IMR-90 (cell line): ENCODE results near the gene MSLN. TPM values are rescaled to one million over a fixed set of nuclear protein-coding genes. Genes with fewer than 3 reads are reported as not detected.

Experiments
- ATAC-seq: fragments of 200-7000 bp; cut with Tn5 transposase; 2 replicates; pipeline ENCODE4 v1.9.1; 2020; ENCODE audit warnings: low read depth, mild to moderate bottlenecking, moderate library complexity
- BruUV-seq: library from RNA; stranded (reverse); fragments of 400-500 nt; replicated peaks from 2 replicates; lab custom pipeline; 2021; lab: Mats Ljungman, UMichigan
- CTCF ChIA-PET: fragments of 300-600 bp; formaldehyde crosslinking; extraction: SDS; loops from one replicate; lab custom pipeline; 2021; ENCODE audit warnings: antibody characterized with exemption; lab: Yijun Ruan, JAX
- POLR2A ChIA-PET: fragments of 300-600 bp; sonication (Branson Sonifier 250); formaldehyde crosslinking; loops from one replicate; lab custom pipeline; 2022; ENCODE audit warnings: antibody characterized with exemption; ENCODE audit not compliant: unreplicated experiment; lab: Charles Lee
- DNase-seq: peaks from one replicate; pipeline ENCODE4 v3.0.0; 2013
- H2AFZ ChIP-seq: replicated peaks from 2 replicates; pipeline ENCODE3; 2013; ENCODE audit warnings: low read length, mild to moderate bottlenecking; ENCODE audit not compliant: poor library complexity
- H2AK5ac ChIP-seq: 2 replicates; pipeline ENCODE4 v1.6.1; 2013; ENCODE audit warnings: low read depth, low read length, inconsistent platforms
- H2AK9ac ChIP-seq: replicated peaks from 2 replicates; pipeline ENCODE3; 2013; ENCODE audit warnings: mild to moderate bottlenecking, low read depth, low read length, moderate library complexity; ENCODE audit not compliant: poor library complexity
- H2BK120ac ChIP-seq: 2 replicates; pipeline ENCODE4 v1.6.1; 2013; ENCODE audit warnings: low read depth, low read length, inconsistent platforms
- H2BK15ac ChIP-seq: 3 replicates; pipeline ENCODE4 v1.6.1; 2013; ENCODE audit warnings: low read depth, low read length, inconsistent platforms
- H2BK20ac ChIP-seq: 2 replicates; pipeline ENCODE4 v1.6.1; 2013; ENCODE audit warnings: low read depth, mild to moderate bottlenecking, inconsistent platforms, low read length, moderate library complexity
- H2BK5ac ChIP-seq: 2 replicates; pipeline ENCODE4 v1.6.1; 2013; ENCODE audit warnings: mild to moderate bottlenecking, low read depth, low read length, inconsistent platforms; ENCODE audit not compliant: poor library complexity, severe bottlenecking
- H3K14ac ChIP-seq: replicated peaks from 2 replicates; pipeline ENCODE4 v1.6.1; 2013; ENCODE audit warnings: low read depth, low read length, inconsistent platforms
- H3K18ac ChIP-seq: 2 replicates; pipeline ENCODE4 v1.6.1; 2013; ENCODE audit warnings: low read depth, low read length, control low read depth
- H3K23ac ChIP-seq: 2 replicates; pipeline ENCODE4 v1.6.1; 2013; ENCODE audit warnings: low read depth, low read length, inconsistent platforms
- H3K27ac ChIP-seq: 2 replicates; pipeline ENCODE4 v1.5.1; 2013; ENCODE audit warnings: mild to moderate bottlenecking, control low read depth, low read length; ENCODE audit not compliant: insufficient read depth
- H3K27me3 ChIP-seq: 2 replicates; pipeline ENCODE4 v1.6.1; 2013; ENCODE audit warnings: low read length; ENCODE audit not compliant: control insufficient read depth, insufficient read depth
- H3K36me3 ChIP-seq: 2 replicates; pipeline ENCODE4 v1.6.1; 2013; ENCODE audit warnings: low read length, mixed read lengths; ENCODE audit not compliant: control insufficient read depth, insufficient read depth
- H3K4ac ChIP-seq: 2 replicates; pipeline ENCODE4 v1.6.1; 2013; ENCODE audit warnings: low read depth, low read length, inconsistent platforms
- H3K4me1 ChIP-seq: 2 replicates; pipeline ENCODE4 v1.6.1; 2013; ENCODE audit warnings: low read length, mixed read lengths; ENCODE audit not compliant: control insufficient read depth, insufficient read depth
- H3K4me2 ChIP-seq: 2 replicates; pipeline ENCODE4 v1.6.1; 2013; ENCODE audit warnings: low read depth, mild to moderate bottlenecking, control low read depth, low read length, moderate library complexity
- H3K4me3 ChIP-seq: 2 replicates; pipeline ENCODE4 v1.5.1; 2013; ENCODE audit warnings: low read depth, mild to moderate bottlenecking, control low read depth, low read length, moderate library complexity; ENCODE audit not compliant: insufficient read depth
- H3K56ac ChIP-seq: 2 replicates; pipeline ENCODE4 v1.6.1; 2013; ENCODE audit warnings: low read length, inconsistent platforms; ENCODE audit not compliant: insufficient read depth; ENCODE audit errors: extremely low read depth
- H3K79me1 ChIP-seq, 2 experiments: 2 replicates each; pipeline ENCODE4 v1.6.1; 2013; ENCODE audit warnings: low read length in 2 of 2, inconsistent platforms in 1 of 2, low read depth in 1 of 2
- H3K9ac ChIP-seq: 2 replicates; pipeline ENCODE4 v1.6.1; 2013; ENCODE audit warnings: low read depth, low read length, control low read depth
- H3K9me1 ChIP-seq: 2 replicates; pipeline ENCODE4 v1.6.1; 2013; ENCODE audit warnings: low read length, inconsistent platforms; ENCODE audit not compliant: insufficient read depth
- H3K9me3 ChIP-seq: 2 replicates; pipeline ENCODE4 v1.6.1; 2013; ENCODE audit warnings: low read length; ENCODE audit not compliant: control insufficient read depth, insufficient read depth
- H4K20me1 ChIP-seq: 2 replicates; pipeline ENCODE4 v1.6.1; 2013; ENCODE audit warnings: low read length, inconsistent platforms; ENCODE audit not compliant: insufficient read depth
- H4K5ac ChIP-seq: 2 replicates; pipeline ENCODE4 v1.6.1; 2013; ENCODE audit warnings: mild to moderate bottlenecking, low read depth, low read length, control low read depth
- H4K8ac ChIP-seq, 2 experiments: 2 replicates each; pipeline ENCODE4 v1.6.1; 2013; ENCODE audit warnings: low read depth in 2 of 2, low read length in 2 of 2, control low read depth in 1 of 2, inconsistent platforms in 1 of 2
- H4K91ac ChIP-seq: 2 replicates; pipeline ENCODE4 v1.6.1; 2013; ENCODE audit warnings: low read depth, low read length, inconsistent platforms; ENCODE audit not compliant: insufficient read depth
- BHLHE40 ChIP-seq: fragments of 150-350 bp; IDR thresholded peaks from 2 replicates; pipeline ENCODE4 v1.6.1; 2016; ENCODE audit warnings: mild to moderate bottlenecking, low read depth, low read length
- CEBPB ChIP-seq: IDR thresholded peaks from 2 replicates; pipeline ENCODE4 v1.6.1; 2012; ENCODE audit warnings: low read depth, low read length, improper control_type of control experiment
- CHD1 ChIP-seq: IDR thresholded peaks from 2 replicates; pipeline ENCODE4 v1.6.1; 2012; ENCODE audit warnings: low read depth, low read length, improper control_type of control experiment
- CTCF ChIP-seq: conservative IDR thresholded peaks from 2 replicates; pipeline ENCODE4 v1.5.1; 2012; ENCODE audit warnings: mild to moderate bottlenecking, low read depth, low read length, improper control_type of control experiment
- ELK1 ChIP-seq: fragments of 150-350 bp; IDR thresholded peaks from 2 replicates; pipeline ENCODE4 v1.6.1; 2016; ENCODE audit warnings: low read depth, mild to moderate bottlenecking, low read length, moderate library complexity, borderline replicate concordance
- FOS ChIP-seq: fragments of 150-350 bp; IDR thresholded peaks from 2 replicates; pipeline ENCODE4 v1.6.1; 2016; ENCODE audit warnings: low read depth, low read length
- MAFK ChIP-seq: IDR thresholded peaks from 2 replicates; pipeline ENCODE4 v1.6.1; 2012; ENCODE audit warnings: low read depth, low read length, improper control_type of control experiment
- MAZ ChIP-seq: IDR thresholded peaks from 2 replicates; pipeline ENCODE4 v1.6.1; 2012; ENCODE audit warnings: low read depth, mild to moderate bottlenecking, low read length, improper control_type of control experiment, moderate library complexity, borderline replicate concordance
- MXI1 ChIP-seq: IDR thresholded peaks from 2 replicates; pipeline ENCODE4 v1.6.1; 2012; ENCODE audit warnings: low read depth, mild to moderate bottlenecking, low read length, moderate library complexity, borderline replicate concordance
- NFE2L2 ChIP-seq: fragments of 150-350 bp; IDR thresholded peaks from 2 replicates; pipeline ENCODE4 v1.6.1; 2016; ENCODE audit warnings: low read depth, mild to moderate bottlenecking, low read length
- POLR2A ChIP-seq: IDR thresholded peaks from 2 replicates; pipeline ENCODE4 v1.6.1; 2012; ENCODE audit warnings: mild to moderate bottlenecking, low read depth, low read length
- RAD21 ChIP-seq: IDR thresholded peaks from 2 replicates; pipeline ENCODE4 v1.6.1; 2012; ENCODE audit warnings: low read length, improper control_type of control experiment
- RCOR1 ChIP-seq: IDR thresholded peaks from 2 replicates; pipeline ENCODE4 v1.6.1; 2012; ENCODE audit warnings: mild to moderate bottlenecking, low read length, improper control_type of control experiment; ENCODE audit not compliant: insufficient replicate concordance
- RFX5 ChIP-seq: IDR thresholded peaks from 2 replicates; pipeline ENCODE4 v1.8.0; 2012; ENCODE audit warnings: low read depth, mild to moderate bottlenecking, low read length, moderate library complexity
- SMC3 ChIP-seq: fragments of 150-350 bp; IDR thresholded peaks from 2 replicates; pipeline ENCODE4 v1.6.1; 2016; ENCODE audit warnings: low read depth, mild to moderate bottlenecking, antibody characterized with exemption, low read length, moderate library complexity
- USF2 ChIP-seq: fragments of 150-350 bp; IDR thresholded peaks from 2 replicates; pipeline ENCODE4 v1.6.1; 2017; ENCODE audit warnings: mild to moderate bottlenecking, antibody characterized with exemption, low read length, low read depth
- WGBS, 2 experiments: methylation state at CpG; one replicate each; pipeline versions ENCODE4 v1.1.5 to v1.1.7; 2013; ENCODE audit warnings: missing lambda C conversion rate in 2 of 2; ENCODE audit not compliant: insufficient read length in 1 of 2; ENCODE audit errors: extremely low coverage in 2 of 2; 5-methylcytosine and 5-hydroxymethylcytosine counted together
- dilution Hi-C: fragments of 300-500 bp; cut with HindIII; formaldehyde crosslinking; loops from one replicate; pipeline ENCODE4 v1.14.3; 2018; ENCODE audit warnings: low sequenced_read_pairs; ENCODE audit not compliant: unreplicated experiment
- in situ Hi-C: fragments of 300-500 bp; cut with MboI; formaldehyde crosslinking; loops from 3 replicates; pipeline ENCODE4 v1.14.3; 2019; ENCODE audit warnings: low sequenced_read_pairs, inconsistent platforms, mixed read lengths
- intact Hi-C: fragments of 100-400 bp; cut with micrococcal nuclease; formaldehyde crosslinking; loops from 2 replicates; pipeline ENCODE4 v1.10.0; 2022
- polyA plus RNA-seq, 3 experiments: library from polyadenylated mRNA; depleted of rRNA; stranded (reverse); fragments of >200 nt; gene quantifications; 2 replicates each; pipeline ENCODE4 v1.2.3, GENCODE V29; 2012; ENCODE audit warnings: low replicate concordance in 1 of 3
- total RNA-seq: library from RNA; depleted of rRNA; stranded (reverse); fragments of >200 nt; gene quantifications from 2 replicates; pipeline ENCODE4 v1.2.3, GENCODE V29; 2012

The MSLN gene
- total and polyA plus RNA-seq, 2 of the 4 experiments (the other 2 are of a cell fraction), result 0.14 TPM; not detected in 1

GRCh38 chr16:778447-778846 is 17.9 kb downstream of the MSLN start:
- TF ChIP-seq USF2 (no peak), POLR2A (no peak), SMC3 (no peak), RCOR1 (no peak), ELK1 (no peak), MAFK (no peak), CEBPB (no peak), RAD21 (no peak), RFX5 (no peak), MXI1 (no peak), BHLHE40 (no peak), CHD1 (no peak), NFE2L2 (no peak), FOS (no peak), CTCF (no peak), MAZ (no peak)
- ChIA-PET POLR2A (no interaction called here), CTCF (no interaction called here)
- H3K14ac ChIP-seq, result no peak overlapping the region
- intact Hi-C loops (no loop called here), dilution Hi-C loops (no loop called here), in situ Hi-C loops (no loop called here)
- H2BK15ac ChIP-seq, result no peak overlapping the region
- no peak overlapping the region for H3K18ac ChIP-seq
- H2AFZ ChIP-seq, result no peak overlapping the region
- no peak overlapping the region for H2AK9ac ChIP-seq
- H3K9me3 ChIP-seq, result no peaks in the 10 kb centered on the region
- H3K4ac ChIP-seq, result no peak overlapping the region
- no peak for ATAC-seq
- no peaks in the 10 kb centered on the region for H3K36me3 ChIP-seq
- H3K4me1 ChIP-seq, result peaks cover 1% of the 10 kb centered on the region; the same call in 1 of the 2 replicates
- no peak overlapping the region for H2BK120ac ChIP-seq
- no peak overlapping the region for H3K9ac ChIP-seq
- no TSS peak for BruUV-seq
- H3K27ac ChIP-seq, result no peak overlapping the region
- no peak overlapping the region for H2BK20ac ChIP-seq
- H3K4me2 ChIP-seq, result no peak overlapping the region
- no peak overlapping the region for H4K91ac ChIP-seq
- H4K5ac ChIP-seq, result no peak overlapping the region
- no peak overlapping the region for H3K56ac ChIP-seq
- no peak for DNase-seq
- H3K23ac ChIP-seq, result no peak overlapping the region
- 100% methylated on average over 3 of the region's 11 CpGs; no CpG with 5 or more reads in 1 of the 2 experiments for WGBS, 2 experiments
- H3K27me3 ChIP-seq, result peaks cover 9% of the 10 kb centered on the region; the same call in 1 of the 2 replicates
- H4K8ac ChIP-seq, result no peak overlapping the region
- H3K79me1 ChIP-seq, result no peaks in the 10 kb centered on the region
- H4K20me1 ChIP-seq, result no peaks in the 10 kb centered on the region
- H2BK5ac ChIP-seq, result no peak overlapping the region
- H2AK5ac ChIP-seq, result no peak overlapping the region
- H3K9me1 ChIP-seq, result no peaks in the 10 kb centered on the region
- no peak overlapping the region for H3K4me3 ChIP-seq
